GM19395 (cell line): ENCODE results near the gene ANTXR1.
"Not testable (repeated sequence)": the region's sequence is repeated elsewhere in the genome, so short reads cannot be mapped to it uniquely, and the experiment has no call there.

Experiments used
- ATAC-seq: cut with Tn5 transposase; IDR thresholded peaks from one replicate; pipeline ENCODE4 v1.9.1; 2021; ENCODE audit warnings: mild to moderate bottlenecking, moderate library complexity; ENCODE audit not compliant: unreplicated experiment

The ANTXR1 gene

DNA sequence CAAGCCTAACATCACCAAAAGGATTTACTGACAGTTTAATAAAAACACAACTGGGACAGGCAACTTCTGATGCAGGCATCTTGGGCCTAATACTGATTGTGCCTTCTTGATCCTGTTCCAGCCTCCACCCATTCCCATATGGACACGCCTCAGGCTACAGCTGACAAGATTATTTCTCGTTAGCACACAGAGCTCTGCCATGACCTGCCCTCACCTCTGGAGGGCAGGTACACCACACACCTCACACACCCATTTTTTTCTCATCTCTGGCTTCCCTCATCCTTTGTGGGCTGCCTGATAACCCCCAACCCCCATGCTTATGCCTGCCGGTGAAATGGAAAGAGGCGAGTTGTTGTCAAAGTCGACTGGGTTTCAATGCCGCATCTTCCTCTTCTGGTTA lies 147.0 kb downstream of the ANTXR1 start:
- no peak for ATAC-seq

DNA sequence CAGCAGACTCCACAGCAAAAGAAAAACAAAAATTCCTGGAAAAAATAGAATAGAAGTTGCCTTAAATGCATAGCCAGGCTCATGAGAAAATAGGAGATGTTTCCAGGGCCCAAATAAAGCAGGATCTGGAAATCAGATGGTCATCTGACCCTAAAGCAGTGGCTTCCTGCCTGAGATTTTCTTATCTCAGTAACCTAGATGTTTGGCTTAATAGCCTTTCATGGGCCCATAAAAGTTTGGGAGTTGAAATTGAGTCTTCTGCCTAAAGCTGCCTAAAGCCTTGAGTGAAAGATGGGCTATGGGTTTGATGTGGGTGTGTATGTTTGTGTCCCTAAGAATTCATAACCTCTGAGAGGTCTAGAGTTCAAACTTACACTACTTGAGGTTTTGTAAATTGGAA lies 149.1 kb downstream of the ANTXR1 start:
- ATAC-seq, result no peak

DNA sequence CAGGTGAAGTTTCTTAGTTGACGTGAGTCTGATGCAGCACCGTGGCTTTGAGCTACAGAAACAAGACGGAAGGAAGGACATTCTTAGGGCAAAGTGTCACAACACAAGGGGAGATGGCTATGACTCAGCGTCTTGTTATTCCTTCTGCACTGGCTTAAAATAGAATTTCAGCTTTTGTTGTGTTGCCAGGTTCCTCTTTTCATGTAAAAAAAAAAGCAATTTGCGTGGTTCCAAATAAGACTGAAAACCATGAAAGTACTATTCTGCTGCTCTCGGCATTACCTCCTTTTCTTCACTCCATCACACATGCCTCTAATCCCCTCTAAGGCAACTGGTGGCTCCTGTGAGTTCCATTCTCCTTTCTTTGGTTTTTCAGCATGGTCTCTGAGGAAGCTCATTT lies 150.1 kb downstream of the ANTXR1 start:
- ATAC-seq, result no peak

DNA sequence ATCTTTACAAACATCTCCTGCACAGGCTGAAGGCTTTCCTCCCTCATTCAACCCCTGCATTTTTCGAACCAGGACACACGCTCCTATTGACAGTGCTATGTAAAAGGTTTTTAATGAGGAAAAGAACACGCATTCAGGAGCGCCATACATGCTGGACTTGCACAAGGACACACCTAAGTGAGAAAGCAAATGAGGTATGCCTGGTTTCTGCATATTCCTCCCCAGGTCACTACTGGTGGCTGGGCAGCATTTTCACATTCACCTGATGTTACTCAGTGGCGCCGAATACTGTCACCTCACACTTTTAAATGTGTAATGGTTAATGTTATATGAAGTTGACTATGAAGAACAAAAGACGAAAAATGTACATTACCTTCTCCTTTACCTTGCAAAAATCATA lies 150.6 kb downstream of the ANTXR1 start:
- no peak for ATAC-seq

DNA sequence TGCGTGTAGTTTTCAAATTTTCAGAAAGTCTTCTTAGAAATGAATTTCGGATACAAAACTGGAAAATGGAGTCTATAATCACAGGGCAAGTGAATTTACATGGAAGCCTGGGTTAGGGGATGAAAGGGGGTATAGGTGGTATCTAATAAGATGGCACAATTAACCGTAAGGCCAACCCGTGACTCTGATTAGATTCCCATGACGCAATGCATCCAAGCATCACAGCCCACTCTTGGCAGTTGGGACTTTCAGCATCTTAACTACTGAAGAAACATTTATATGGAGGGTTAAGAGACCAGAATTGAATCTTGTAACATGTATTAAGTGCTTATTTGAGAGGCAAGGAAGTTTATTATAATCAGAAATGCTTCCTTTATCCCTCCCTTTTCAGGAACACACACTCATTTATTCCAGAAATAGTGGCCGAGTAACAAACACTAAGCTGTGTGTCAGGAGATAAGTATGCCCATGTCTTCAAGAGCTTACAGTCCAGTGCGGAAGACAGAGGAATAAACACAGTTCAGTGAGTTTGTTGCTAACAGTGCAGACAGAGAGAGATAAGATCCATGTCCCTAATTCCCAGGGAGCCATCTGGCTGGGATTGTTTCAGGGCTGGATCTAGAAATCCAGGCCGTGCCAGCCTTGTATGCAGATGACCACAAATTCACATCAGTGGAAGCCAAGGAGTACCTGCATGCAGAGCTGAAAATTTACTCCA lies 151.2 kb downstream of the ANTXR1 start:
- ATAC-seq, result no peak

- no peak for ATAC-seq
Measured at GRCh38 chr2:69165091-69165880, 152.3 kb downstream of the ANTXR1 start.

DNA sequence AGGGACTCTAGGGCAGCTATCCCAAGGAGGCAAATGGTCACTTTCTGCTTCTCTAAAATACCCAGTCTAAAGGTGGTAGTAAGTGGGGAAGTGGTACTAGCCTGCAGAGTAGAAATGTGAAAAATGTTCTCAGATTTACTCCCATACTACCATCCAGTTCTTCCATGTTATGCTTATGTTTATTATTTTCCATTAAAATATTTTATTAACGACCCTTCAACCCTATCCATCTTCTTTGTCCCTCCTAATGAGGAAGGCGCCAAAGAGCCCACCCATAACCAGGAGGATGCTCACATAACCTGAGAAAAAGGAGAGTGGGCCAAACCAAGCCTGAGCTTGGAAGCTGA lies 153.5 kb downstream of the ANTXR1 start:
- ATAC-seq, result no peak

- no peak for ATAC-seq
Measured at GRCh38 chr2:69166812-69167468, 154.0 kb downstream of the ANTXR1 start.

- ATAC-seq, result no peak
Measured at GRCh38 chr2:69167469-69167822, 154.5 kb downstream of the ANTXR1 start.

DNA sequence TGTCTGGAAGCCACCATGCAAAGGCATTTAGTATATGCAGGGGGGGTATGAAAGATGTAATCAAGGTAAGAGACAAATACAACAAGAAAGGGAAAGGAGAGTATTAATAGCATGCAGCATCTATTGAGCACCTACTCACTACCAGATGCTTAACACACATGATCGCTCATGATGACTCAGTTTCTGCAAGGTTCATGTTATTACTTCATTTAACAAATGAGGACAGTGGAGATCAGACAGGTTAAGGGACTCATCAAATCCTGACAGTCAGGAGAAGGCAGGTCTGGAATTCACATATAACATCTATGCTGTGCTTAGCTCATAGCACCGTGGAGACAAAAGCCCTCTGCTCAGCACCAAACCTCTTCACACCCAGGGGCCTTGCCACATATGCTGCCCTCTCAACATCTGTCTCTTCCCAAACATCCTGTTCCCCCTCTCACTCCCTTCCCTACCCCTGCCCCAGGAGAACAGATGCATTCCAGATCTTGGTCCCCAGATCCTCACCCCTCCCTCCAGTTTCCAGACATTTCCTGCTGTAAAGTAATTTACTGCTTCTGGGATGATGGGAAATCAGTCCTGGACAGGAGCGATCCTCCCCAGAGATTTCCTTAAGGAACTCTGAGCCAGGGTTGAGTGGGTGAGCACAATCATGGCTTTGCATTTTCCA lies 155.3 kb downstream of the ANTXR1 start:
- ATAC-seq, result no peak

DNA sequence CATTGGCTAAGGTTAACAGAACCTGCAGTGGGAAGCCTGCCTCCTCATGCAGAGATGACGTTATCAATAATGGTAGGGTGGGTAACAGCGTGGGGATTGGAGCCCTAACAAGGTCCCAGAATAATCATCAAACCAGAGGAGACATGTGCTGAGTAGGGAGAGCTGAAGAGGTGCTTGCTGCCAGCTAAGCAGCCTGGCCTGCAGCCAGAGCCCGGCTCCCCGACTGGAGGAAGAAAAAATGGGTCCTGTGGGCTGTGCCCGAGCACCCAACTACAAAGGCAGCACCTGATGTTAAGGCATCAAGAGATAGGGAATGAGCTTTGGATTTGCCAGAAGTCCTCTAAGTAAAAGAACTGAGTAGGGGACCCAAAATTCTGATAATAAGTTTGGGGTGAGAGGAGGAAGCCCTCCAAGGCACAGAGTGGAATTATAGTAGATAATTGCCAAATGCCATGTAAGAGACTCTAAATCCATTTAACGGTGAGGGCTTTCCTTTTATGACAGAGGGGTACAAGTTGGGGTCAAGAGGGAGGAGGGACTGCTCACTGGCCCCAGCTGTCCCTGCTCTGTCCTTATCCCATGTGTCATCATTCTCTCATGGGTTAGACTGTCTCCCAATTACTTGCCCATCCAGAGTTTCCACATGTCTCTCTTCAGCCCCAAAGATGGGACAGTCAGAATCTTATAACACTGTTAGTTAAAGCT lies 156.1 kb downstream of the ANTXR1 start:
- no peak for ATAC-seq

- ATAC-seq, result no peak
Measured at GRCh38 chr2:69169655-69170389, 156.8 kb downstream of the ANTXR1 start.

DNA sequence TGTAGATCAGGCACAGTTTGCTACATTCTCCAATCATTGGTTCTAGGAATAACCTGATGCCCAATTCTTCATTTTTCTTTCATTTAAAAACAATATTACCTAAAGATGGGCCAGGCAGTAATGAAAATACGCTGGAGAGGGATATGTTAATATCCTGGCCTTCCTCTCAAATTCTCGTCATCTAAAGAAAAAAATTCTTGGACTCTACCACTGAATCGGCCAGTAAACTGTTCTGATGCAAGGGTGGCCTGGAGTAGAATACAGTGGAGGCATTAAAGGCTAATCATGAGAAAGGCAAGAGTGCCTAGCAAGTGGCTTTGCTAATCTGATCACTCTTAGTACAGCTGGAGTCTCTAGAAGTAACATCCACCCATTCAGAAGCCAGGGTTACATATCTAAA lies 157.7 kb downstream of the ANTXR1 start:
- no peak for ATAC-seq

- ATAC-seq, result no peak
Measured at GRCh38 chr2:69171116-69171896, 158.3 kb downstream of the ANTXR1 start.

DNA sequence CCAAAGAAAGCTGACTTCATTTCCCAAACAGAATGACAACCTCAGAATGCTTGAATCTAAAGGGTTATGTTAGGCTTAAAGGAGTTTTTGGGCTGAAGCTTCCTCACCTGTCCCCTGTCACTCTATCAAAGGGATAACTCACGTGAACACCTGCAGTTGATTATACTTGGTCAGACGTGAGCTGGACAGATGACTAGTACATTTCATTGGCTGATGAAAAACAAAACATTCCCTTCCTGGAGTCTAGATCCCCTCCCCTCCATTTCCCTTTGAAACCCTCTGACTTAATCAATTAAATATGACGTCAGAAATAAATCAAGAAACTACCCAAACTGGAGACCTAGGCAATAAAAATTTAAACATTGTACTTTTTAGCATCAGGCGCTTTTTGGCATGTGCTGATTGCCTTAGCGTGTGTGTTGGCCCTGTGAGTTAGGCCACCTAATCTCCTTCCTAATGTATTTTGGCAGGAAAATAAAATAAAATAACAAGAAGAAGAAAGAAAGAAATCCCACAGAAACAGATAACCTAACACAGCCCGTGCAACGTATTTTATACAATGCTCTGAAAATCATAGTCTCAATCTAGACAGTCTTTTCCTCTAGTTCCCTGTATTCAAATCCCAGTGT lies 159.0 kb downstream of the ANTXR1 start:
- no peak for ATAC-seq

GRCh38 chr2:69173706-69174105 lies 160.7 kb downstream of the ANTXR1 start:
- no peak for ATAC-seq

GRCh38 chr2:69174211-69174610 lies 161.2 kb downstream of the ANTXR1 start:
- ATAC-seq, result not testable (repeated sequence)

- no peak for ATAC-seq
Measured at GRCh38 chr2:69175790-69176715, 163.1 kb downstream of the ANTXR1 start.
